HL-60 (cell line): ENCODE results near the gene CLEC4F.

Experiments
- DNase-seq, 2 experiments: peaks; one replicate each; pipeline ENCODE4 v3.0.0-alpha.2; 2010 to 2020; ENCODE audit warnings: low read depth in 1 of 2, low spot score in 1 of 2
- H3K27ac ChIP-seq: fragments of 250-450 bp; sonication (Bioruptor Pico); replicated peaks from 2 replicates; pipeline ENCODE4 v1.5.1; 2020; ENCODE audit warnings: mild to moderate bottlenecking, moderate library complexity
- H3K27me3 ChIP-seq: fragments of 250-450 bp; sonication (Bioruptor Pico); 2 replicates; pipeline ENCODE4 v1.5.1; 2021; ENCODE audit warnings: mild to moderate bottlenecking, moderate library complexity; ENCODE audit not compliant: insufficient read depth, poor library complexity, severe bottlenecking
- H3K4me3 ChIP-seq: replicated peaks from 2 replicates; pipeline ENCODE4 v1.5.1; 2011; ENCODE audit warnings: mild to moderate bottlenecking, control low read depth, low read length; ENCODE audit not compliant: insufficient read depth
- CTCF ChIP-seq: IDR thresholded peaks from one replicate; pipeline ENCODE4 v1.5.1; 2011; ENCODE audit warnings: low read length, control low read depth, inconsistent platforms; ENCODE audit not compliant: insufficient read depth
- GABPA ChIP-seq: IDR thresholded peaks from 2 replicates; pipeline ENCODE4 v1.6.1; 2012; ENCODE audit warnings: low read depth
- POLR2AphosphoS5 ChIP-seq: IDR thresholded peaks from 2 replicates; pipeline ENCODE4 v1.6.1; 2012; ENCODE audit warnings: low read depth
- REST ChIP-seq: IDR thresholded peaks from 2 replicates; pipeline ENCODE4 v1.6.1; 2012; ENCODE audit warnings: low read depth; ENCODE audit not compliant: insufficient replicate concordance
- SPI1 ChIP-seq: IDR thresholded peaks from 2 replicates; pipeline ENCODE4 v1.6.1; 2012; ENCODE audit warnings: low read depth, mild to moderate bottlenecking, borderline replicate concordance

The CLEC4F gene

GRCh38 chr2:70830366-70830765 lies 10.0 kb upstream of the CLEC4F start:
- no peak for TF ChIP-seq REST
- DNase-seq = no peak
- Histone ChIP-seq H3K4me3 (no peak overlapping the region), H3K27me3 (no peaks in the 10 kb centered on the region), H3K27ac (no peak overlapping the region)

DNA sequence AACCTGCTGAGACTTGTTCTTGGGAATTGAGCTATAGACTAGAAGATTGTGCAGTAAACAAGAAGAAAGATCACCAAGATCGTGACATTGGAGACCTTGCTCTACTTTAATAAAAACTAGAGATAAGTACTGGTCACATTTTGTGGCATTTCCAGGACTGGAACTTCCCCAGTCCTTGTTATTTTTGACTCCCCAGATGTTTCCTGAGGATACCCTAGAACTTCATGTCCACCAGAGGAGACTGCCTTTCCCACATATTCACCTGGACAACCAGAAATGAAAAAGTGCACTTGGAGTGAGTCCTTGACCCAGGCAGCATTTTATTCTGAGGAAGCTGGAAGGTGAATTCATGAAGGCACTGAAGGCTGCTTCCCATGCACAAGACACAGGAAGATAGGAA lies 9.5 kb upstream of the CLEC4F start:
- Histone ChIP-seq H3K27ac (no peak overlapping the region), H3K27me3 (no peaks in the 10 kb centered on the region), H3K4me3 (no peak overlapping the region)
- no peak for DNase-seq
- no peak for TF ChIP-seq POLR2AphosphoS5
- no peak for TF ChIP-seq REST
- TF ChIP-seq GABPA = no peak
- TF ChIP-seq SPI1 = no peak
- no peak for TF ChIP-seq CTCF

DNA sequence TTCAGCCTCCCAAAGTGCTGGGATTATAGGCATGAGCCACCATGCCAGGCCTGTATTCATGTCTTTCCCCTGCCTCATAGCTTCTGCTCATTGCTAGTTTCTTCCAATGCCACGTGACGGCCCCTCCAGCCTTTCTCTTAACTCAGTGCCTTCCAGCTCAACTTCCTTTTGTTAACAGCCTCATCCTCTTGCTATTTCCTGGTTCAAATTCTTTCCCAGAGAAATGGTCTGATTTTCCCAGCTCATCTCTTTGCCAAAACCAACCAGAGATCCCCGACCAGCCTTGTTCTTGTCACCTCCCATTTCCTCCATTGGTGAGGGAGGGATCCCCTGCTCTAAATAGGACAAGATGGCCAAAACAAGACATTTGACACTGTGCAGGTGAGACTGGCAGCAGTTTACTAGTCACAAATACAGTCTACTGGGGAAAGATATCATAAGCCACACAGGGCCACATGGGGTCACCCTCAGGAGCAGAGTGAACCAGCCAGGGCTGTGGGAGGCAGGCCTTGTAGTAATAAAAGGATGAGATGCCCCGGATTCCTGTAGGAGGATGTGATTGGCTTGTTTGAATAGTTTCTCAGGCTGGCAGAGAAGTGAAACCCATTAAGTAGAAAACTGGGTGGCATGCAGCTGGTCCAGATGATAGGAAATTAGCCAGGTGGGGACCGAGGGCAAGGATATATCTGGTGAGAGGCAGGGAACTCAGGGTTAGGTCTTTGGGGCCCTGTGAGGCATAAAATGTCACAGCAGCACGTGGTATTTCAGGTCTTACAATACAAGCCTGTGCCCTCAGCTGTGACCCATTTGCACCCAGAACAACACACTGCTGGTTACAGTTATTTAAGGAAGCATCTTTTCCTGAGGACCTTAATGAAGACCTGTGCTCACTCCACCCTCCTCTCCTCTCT lies 8.8 kb upstream of the CLEC4F start:
- TF ChIP-seq REST (no peak), POLR2AphosphoS5 (no peak), SPI1 (no peak), CTCF (no peak), GABPA (no peak)
- no peaks in the 10 kb centered on the region for H3K27me3 ChIP-seq
- DNase-seq = no peak
- no peak overlapping the region for H3K4me3 ChIP-seq
- H3K27ac ChIP-seq = no peak overlapping the region
